Activated T-helper 1 cell treated with Interleukin-2 at 50 U/mL for 16 hours (primary cell): Measurements from ENCODE around the gene PTGDR2.

ENCODE experiments used
- DNase-seq: peaks from one replicate; pipeline ENCODE4 v3.0.0-alpha.2; 2020; ENCODE audit warnings: low read depth

PTGDR2 gene

GRCh38 chr11:60809691-60810090 is 46.1 kb downstream of the PTGDR2 start:
- DNase-seq = no peak

GRCh38 chr11:60809249-60809648 is 46.5 kb downstream of the PTGDR2 start:
- DNase-seq = no peak

- no peak for DNase-seq
Measured at GRCh38 chr11:60803273-60803936, 52.3 kb downstream of the PTGDR2 start.

- no peak for DNase-seq
Measured at GRCh38 chr11:60801194-60801593, 54.6 kb downstream of the PTGDR2 start.
